ENCODE measurements around the gene ATP5PO.

GRCh38 chr21:33890187-33890586 is 25.4 kb downstream of the ATP5PO start:
- TF ChIP-seq CTCF (IDR thresholded peaks at IDR 0.05) (no peak), POLR2AphosphoS5 (IDR thresholded peaks at IDR 0.05; ENCODE audit: low read depth, low read length) (no peak)

Measured in SK-N-SH (cell line).